Brain microvascular endothelial cell (primary cell): ENCODE measurements around the gene OR6C4.
"Not testable (repeated sequence)": the region's sequence is repeated elsewhere in the genome, so short reads cannot be mapped to it uniquely, and the experiment has no call there.

Source experiments
- DNase-seq: peaks from one replicate; pipeline ENCODE4 v3.0.0-alpha.2; 2020
- H3K27ac ChIP-seq: fragments of 250-450 bp; sonication (Bioruptor Pico); 2 replicates; pipeline ENCODE4 v1.5.1; 2020; ENCODE audit warnings: mild to moderate bottlenecking, moderate library complexity
- H3K27me3 ChIP-seq: fragments of 250-450 bp; sonication (Bioruptor Pico); replicated peaks from 2 replicates; pipeline ENCODE4 v1.5.1; 2020; ENCODE audit warnings: mild to moderate bottlenecking
- H3K36me3 ChIP-seq: fragments of 250-450 bp; sonication (Bioruptor Pico); replicated peaks from 2 replicates; pipeline ENCODE4 v1.5.1; 2020; ENCODE audit warnings: mild to moderate bottlenecking
- H3K4me3 ChIP-seq: 2 replicates; pipeline ENCODE4 v1.5.1; 2011; ENCODE audit warnings: low read depth, mild to moderate bottlenecking, control low read depth, low read length, moderate library complexity
- in situ Hi-C: cut with HindIII; loops from 2 replicates; pipeline ENCODE4 v1.10.0; 2017; ENCODE audit warnings: low sequenced_read_pairs, low pct_ligation_motif_present
- TF ChIP-seq, protein P1 (sequence below): IDR thresholded peaks from 2 replicates; pipeline ENCODE4 v1.5.1; 2011; ENCODE audit warnings: low read depth, mild to moderate bottlenecking, moderate library complexity, low read length, control low read depth, inconsistent platforms; ENCODE audit errors: missing control alignments

OR6C4 gene

DNA sequence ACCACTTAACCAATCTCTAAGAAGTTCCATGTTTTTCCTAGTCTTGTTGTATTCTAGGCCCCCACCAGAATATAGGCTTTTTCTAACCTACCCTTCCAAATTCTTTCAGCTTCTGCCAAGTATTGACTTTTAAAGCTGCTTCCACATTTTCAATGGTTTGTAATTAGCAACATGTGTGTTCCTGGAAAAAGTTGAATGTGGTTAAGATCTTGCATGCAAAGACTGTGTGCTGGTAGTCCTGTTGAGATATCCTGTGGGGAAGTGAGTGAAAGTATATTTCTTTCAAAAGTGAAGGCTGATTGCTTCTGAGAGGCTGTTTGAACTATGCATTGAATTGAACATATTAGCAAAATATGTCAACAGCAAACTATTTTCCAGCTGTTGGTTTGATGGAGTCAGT, 646 bp upstream of the OR6C4 start:
- Histone ChIP-seq H3K36me3 (no peaks in the 10 kb centered on the region), H3K27me3 (no peaks in the 10 kb centered on the region), H3K27ac (no peak overlapping the region), H3K4me3 (no peak overlapping the region)
- in situ Hi-C loops = no loop called here
- TF ChIP-seq, protein P1, sequence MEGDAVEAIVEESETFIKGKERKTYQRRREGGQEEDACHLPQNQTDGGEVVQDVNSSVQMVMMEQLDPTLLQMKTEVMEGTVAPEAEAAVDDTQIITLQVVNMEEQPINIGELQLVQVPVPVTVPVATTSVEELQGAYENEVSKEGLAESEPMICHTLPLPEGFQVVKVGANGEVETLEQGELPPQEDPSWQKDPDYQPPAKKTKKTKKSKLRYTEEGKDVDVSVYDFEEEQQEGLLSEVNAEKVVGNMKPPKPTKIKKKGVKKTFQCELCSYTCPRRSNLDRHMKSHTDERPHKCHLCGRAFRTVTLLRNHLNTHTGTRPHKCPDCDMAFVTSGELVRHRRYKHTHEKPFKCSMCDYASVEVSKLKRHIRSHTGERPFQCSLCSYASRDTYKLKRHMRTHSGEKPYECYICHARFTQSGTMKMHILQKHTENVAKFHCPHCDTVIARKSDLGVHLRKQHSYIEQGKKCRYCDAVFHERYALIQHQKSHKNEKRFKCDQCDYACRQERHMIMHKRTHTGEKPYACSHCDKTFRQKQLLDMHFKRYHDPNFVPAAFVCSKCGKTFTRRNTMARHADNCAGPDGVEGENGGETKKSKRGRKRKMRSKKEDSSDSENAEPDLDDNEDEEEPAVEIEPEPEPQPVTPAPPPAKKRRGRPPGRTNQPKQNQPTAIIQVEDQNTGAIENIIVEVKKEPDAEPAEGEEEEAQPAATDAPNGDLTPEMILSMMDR = no peak
- no peak for DNase-seq

DNA sequence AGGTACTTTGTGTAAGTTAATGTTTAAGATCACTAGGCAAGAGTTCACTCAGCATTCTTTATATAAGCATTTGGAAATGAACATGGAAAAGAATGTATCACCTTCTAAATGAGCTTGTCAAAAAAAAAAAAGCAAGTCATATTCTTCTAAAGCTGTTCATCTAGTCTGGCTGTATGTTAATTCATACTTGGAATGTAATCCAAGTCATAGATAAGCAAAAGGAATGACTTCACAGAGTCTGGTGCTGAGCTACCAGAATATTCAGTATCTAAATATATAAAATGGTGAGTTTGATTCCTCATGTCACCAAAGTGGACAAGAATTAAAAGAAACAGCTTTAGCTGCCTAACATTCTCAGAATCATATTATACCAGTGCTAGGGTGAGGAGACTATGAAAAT, 4.9 kb downstream of the OR6C4 start:
- H3K36me3 ChIP-seq = no peaks in the 10 kb centered on the region
- in situ Hi-C loops = no loop called here
- no peaks in the 10 kb centered on the region for H3K27me3 ChIP-seq
- H3K27ac ChIP-seq = no peak overlapping the region
- no peak overlapping the region for H3K4me3 ChIP-seq
- TF ChIP-seq, protein P1 = no peak
- no peak for DNase-seq

DNA sequence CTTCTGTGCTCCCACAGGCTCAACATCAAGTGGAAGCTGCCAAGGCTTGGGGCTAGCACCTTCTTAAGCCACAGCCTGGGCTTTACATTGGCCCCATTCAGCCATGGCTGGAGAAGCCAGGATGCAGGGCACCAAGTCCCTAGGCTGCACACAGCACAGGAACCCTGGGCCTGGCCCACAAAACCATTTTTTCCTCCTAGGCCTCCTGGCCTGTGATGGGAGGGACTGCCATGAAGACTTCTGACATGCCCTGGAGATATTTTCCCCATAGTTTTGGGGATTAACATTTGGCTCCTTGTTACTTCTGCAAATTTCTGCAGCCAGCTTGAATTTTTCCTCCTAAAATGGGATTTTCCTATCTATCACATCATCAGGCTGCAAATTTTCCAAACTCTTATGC, 20.7 kb downstream of the OR6C4 start:
- DNase-seq, H3K4me3 ChIP-seq, in situ Hi-C loops, H3K27ac ChIP-seq, H3K36me3 ChIP-seq, H3K27me3 ChIP-seq: not testable (repeated sequence)

GRCh38 chr12:55570689-55571088, 21.3 kb downstream of the OR6C4 start:
- in situ Hi-C loops, DNase-seq, H3K27ac ChIP-seq, H3K27me3 ChIP-seq, H3K4me3 ChIP-seq, H3K36me3 ChIP-seq: not testable (repeated sequence)

GRCh38 chr12:55572168-55572567, 22.8 kb downstream of the OR6C4 start, which contains the start of gene OR2AP1:
TSS of gene OR2AP1 (plus strand) at chr12:55572468. CDS start at chr12:55574415, 1,947 bp downstream.
- Histone ChIP-seq H3K4me3 (no peak within 1 kb of the TSS), H3K36me3 (no peaks in the 10 kb centered on the region), H3K27ac (no peak within 1 kb of the TSS), H3K27me3 (no peaks in the 10 kb centered on the region)
- in situ Hi-C loops = no loop called here
- no peak for DNase-seq
- TF ChIP-seq, protein P1 = no peak

DNA sequence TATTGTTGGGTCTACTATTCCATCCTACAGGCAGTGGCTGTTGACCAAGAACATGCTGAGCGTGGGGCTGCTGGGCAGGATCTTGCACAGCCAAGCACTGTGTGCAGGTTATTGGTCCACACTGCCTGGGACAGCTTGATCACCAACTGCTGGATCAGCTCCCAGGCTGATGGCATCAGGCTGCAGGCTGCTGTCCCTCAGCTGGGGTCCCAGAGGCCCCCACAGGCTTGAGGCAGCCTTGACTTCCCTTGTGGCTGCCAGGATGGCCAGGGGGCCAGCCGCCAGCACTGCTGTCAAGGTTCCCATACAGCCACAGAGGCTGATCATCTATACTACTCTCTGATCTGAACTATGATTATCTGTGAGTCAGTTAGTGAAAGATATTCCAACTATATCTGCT, 32.7 kb downstream of the OR6C4 start:
- H3K27me3 ChIP-seq = no peaks in the 10 kb centered on the region
- H3K36me3 ChIP-seq = no peaks in the 10 kb centered on the region
- in situ Hi-C loops = no loop called here
- H3K27ac ChIP-seq = no peak overlapping the region
- no peak overlapping the region for H3K4me3 ChIP-seq
- TF ChIP-seq, protein P1 = no peak
- DNase-seq = no peak

DNA sequence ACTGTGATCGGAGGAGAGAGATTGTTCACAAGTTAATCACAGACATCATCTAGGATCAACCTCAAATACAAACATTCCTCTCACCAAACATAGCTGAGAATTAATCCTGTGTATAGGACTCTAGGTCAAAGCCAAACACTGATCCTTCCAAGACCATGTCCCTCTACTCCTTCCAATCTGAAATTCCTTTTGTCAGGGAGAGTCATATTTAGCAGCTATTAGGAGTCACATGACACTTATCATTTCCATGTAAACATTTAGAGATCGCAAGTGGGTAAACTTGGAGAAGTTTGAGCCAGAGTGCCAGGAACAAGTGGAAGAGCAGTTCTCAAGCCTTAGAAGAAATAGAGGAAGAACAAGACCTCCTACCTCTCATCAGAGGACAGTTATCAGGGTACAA, 36.4 kb downstream of the OR6C4 start:
- TF ChIP-seq, protein P1 = no peak

GRCh38 chr12:55590152-55590551, 40.8 kb downstream of the OR6C4 start:
- H3K36me3 ChIP-seq, H3K27me3 ChIP-seq, DNase-seq, H3K27ac ChIP-seq, in situ Hi-C loops, H3K4me3 ChIP-seq: not testable (repeated sequence)

More for the DNA sequence above, 36.4 kb downstream of the OR6C4 start:
- DNase-seq = no peak
- Histone ChIP-seq H3K27me3 (no peaks in the 10 kb centered on the region), H3K27ac (no peak overlapping the region), H3K4me3 (no peak overlapping the region), H3K36me3 (no peaks in the 10 kb centered on the region)
- in situ Hi-C loops = no loop called here
